GM12865 (cell line): ENCODE results near the gene ALG14.
"Not testable (repeated sequence)": the region's sequence is repeated elsewhere in the genome, so short reads cannot be mapped to it uniquely, and the experiment has no call there.

Source experiments
- DNase-seq: peaks from one replicate; pipeline ENCODE4 v3.0.0; 2010; ENCODE audit warnings: low read depth
- H3K4me3 ChIP-seq: 2 replicates; pipeline ENCODE4 v1.5.1; 2011; ENCODE audit warnings: mild to moderate bottlenecking, low read depth, low read length, control low read depth
- TF ChIP-seq, protein P1 (sequence below): IDR thresholded peaks from 2 replicates; pipeline ENCODE4 v1.5.1; 2011; ENCODE audit warnings: low read length, control low read depth, low read depth, inconsistent platforms; ENCODE audit not compliant: insufficient read depth; ENCODE audit errors: missing control alignments

The ALG14 gene

GRCh38 chr1:95002540-95003432 lies 70.0 kb downstream of the ALG14 start:
- no peak for DNase-seq
- TF ChIP-seq, protein P1, sequence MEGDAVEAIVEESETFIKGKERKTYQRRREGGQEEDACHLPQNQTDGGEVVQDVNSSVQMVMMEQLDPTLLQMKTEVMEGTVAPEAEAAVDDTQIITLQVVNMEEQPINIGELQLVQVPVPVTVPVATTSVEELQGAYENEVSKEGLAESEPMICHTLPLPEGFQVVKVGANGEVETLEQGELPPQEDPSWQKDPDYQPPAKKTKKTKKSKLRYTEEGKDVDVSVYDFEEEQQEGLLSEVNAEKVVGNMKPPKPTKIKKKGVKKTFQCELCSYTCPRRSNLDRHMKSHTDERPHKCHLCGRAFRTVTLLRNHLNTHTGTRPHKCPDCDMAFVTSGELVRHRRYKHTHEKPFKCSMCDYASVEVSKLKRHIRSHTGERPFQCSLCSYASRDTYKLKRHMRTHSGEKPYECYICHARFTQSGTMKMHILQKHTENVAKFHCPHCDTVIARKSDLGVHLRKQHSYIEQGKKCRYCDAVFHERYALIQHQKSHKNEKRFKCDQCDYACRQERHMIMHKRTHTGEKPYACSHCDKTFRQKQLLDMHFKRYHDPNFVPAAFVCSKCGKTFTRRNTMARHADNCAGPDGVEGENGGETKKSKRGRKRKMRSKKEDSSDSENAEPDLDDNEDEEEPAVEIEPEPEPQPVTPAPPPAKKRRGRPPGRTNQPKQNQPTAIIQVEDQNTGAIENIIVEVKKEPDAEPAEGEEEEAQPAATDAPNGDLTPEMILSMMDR: no peak
- no peak overlapping the region for H3K4me3 ChIP-seq

GRCh38 chr1:95002164-95002539 lies 70.6 kb downstream of the ALG14 start:
- TF ChIP-seq, protein P1: no peak
- DNase-seq: no peak

GRCh38 chr1:94999456-95000131 lies 73.2 kb downstream of the ALG14 start:
- H3K4me3 ChIP-seq: no peak overlapping the region
- DNase-seq: no peak
- TF ChIP-seq, protein P1: no peak

More at GRCh38 chr1:95002164-95002539, 70.6 kb downstream of the ALG14 start:
- no peak overlapping the region for H3K4me3 ChIP-seq

- no peak overlapping the region for H3K4me3 ChIP-seq
- DNase-seq: no peak
- TF ChIP-seq, protein P1: no peak
Measured at GRCh38 chr1:94998748-94999147, 74.0 kb downstream of the ALG14 start.

GRCh38 chr1:94998114-94998513 lies 74.6 kb downstream of the ALG14 start:
- TF ChIP-seq, protein P1: no peak
- H3K4me3 ChIP-seq: no peak overlapping the region
- no peak for DNase-seq

GRCh38 chr1:94995536-94995935 lies 77.2 kb downstream of the ALG14 start:
- H3K4me3 ChIP-seq, DNase-seq: not testable (repeated sequence)

DNA sequence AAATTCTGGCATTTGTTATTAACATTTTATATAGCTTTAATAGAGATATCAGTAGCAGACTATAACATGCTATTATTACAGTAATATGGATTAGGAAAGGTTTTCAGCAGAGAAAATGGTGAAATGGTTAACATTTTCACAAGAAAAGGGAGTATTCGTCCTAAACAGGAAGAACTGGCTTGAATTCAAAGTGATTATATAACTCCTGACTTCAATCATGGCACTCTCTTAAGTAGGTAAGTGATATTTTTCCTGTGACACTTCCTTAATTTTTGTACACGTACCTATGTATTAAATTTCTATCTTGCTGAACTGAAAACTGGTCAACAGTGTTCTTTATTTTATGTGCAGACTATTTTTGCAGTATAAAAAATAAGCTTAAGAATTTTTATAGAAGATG lies 77.9 kb downstream of the ALG14 start:
- TF ChIP-seq, protein P1: no peak
- no peak overlapping the region for H3K4me3 ChIP-seq
- DNase-seq: no peak
